Neural cell (in vitro differentiated cells): ENCODE data around the gene KCTD13. TPM values are rescaled to one million over a fixed set of nuclear protein-coding genes. Genes with fewer than 3 reads are reported as not detected.

ENCODE experiments used
- H2AFZ ChIP-seq: fragments of 200-600, 300-800 bp; sonication (generic), shearing (Covaris generic); 2 replicates; pipeline ENCODE4 v1.6.0; 2014; ENCODE audit warnings: low read depth, mild to moderate bottlenecking, antibody characterized with exemption, low read length, moderate library complexity
- H3F3A ChIP-seq: fragments of 200-600 bp; shearing (Covaris generic); 2 replicates; pipeline ENCODE4 v1.6.1; 2016; ENCODE audit warnings: mild to moderate bottlenecking, moderate library complexity, mixed read lengths, antibody characterized with exemption, low read length; ENCODE audit not compliant: insufficient read depth, poor library complexity, severe bottlenecking
- H3K27ac ChIP-seq: fragments of 200-600, 300-800 bp; sonication (generic), shearing (Covaris generic); 2 replicates; pipeline ENCODE4 v1.5.1; 2014; ENCODE audit warnings: mild to moderate bottlenecking, low read length, moderate library complexity
- H3K27me3 ChIP-seq: fragments of 300-800, 200-600 bp; sonication (generic), shearing (Covaris generic); 2 replicates; pipeline ENCODE4 v1.6.0; 2014; ENCODE audit warnings: mild to moderate bottlenecking, low read depth, low read length, moderate library complexity; ENCODE audit not compliant: insufficient read depth
- H3K36me3 ChIP-seq: fragments of 300-800, 200-600 bp; sonication (generic), shearing (Covaris generic); 2 replicates; pipeline ENCODE4 v1.5.1; 2014; ENCODE audit warnings: mild to moderate bottlenecking, antibody characterized with exemption, low read length, moderate library complexity; ENCODE audit not compliant: insufficient read depth
- H3K4me2 ChIP-seq: fragments of 300-800, 200-600 bp; sonication (generic), shearing (Covaris generic); 2 replicates; pipeline ENCODE4 v1.6.0; 2014; ENCODE audit warnings: mild to moderate bottlenecking, low read length
- H3K4me3 ChIP-seq: fragments of 300-800, 200-600 bp; sonication (generic), shearing (Covaris generic); 2 replicates; pipeline ENCODE4 v1.5.1; 2014; ENCODE audit warnings: mild to moderate bottlenecking, low read length, moderate library complexity
- H3K79me2 ChIP-seq: fragments of 200-600 bp; shearing (Covaris generic); replicated peaks from 2 replicates; pipeline ENCODE4 v1.6.0; 2014; ENCODE audit warnings: mild to moderate bottlenecking, low read length, moderate library complexity; ENCODE audit not compliant: insufficient read depth
- H3K9ac ChIP-seq: fragments of 300-800, 200-600 bp; sonication (generic), shearing (Covaris generic); 2 replicates; pipeline ENCODE4 v1.6.1; 2016; ENCODE audit warnings: mild to moderate bottlenecking, low read length, mixed read lengths
- H3K9me2 ChIP-seq: fragments of 200-600 bp; shearing (Covaris generic); 2 replicates; pipeline ENCODE4 v1.6.1; 2016; ENCODE audit warnings: mild to moderate bottlenecking, low read length, mixed read lengths; ENCODE audit not compliant: insufficient read depth
- H3K9me3 ChIP-seq: fragments of 200-600, 300-800 bp; sonication (generic), shearing (Covaris generic); 2 replicates; pipeline ENCODE4 v1.6.1; 2016; ENCODE audit warnings: mild to moderate bottlenecking, mixed run types, low read length, moderate library complexity, mixed read lengths
- H4K20me1 ChIP-seq: fragments of 200-600 bp; shearing (Covaris generic); 2 replicates; pipeline ENCODE4 v1.6.1; 2016; ENCODE audit warnings: mild to moderate bottlenecking, mixed run types; ENCODE audit not compliant: insufficient read depth
- EP300 ChIP-seq: fragments of 450-650 bp; conservative IDR thresholded peaks from 2 replicates; pipeline ENCODE4 v1.6.1; 2014; ENCODE audit warnings: antibody characterized with exemption, mild to moderate bottlenecking, moderate library complexity; ENCODE audit not compliant: poor library complexity, severe bottlenecking
- EZH2 ChIP-seq: fragments of 200-600, 300-800 bp; shearing (Covaris generic), sonication (generic); IDR thresholded peaks from 2 replicates; pipeline ENCODE4 v1.6.1; 2014; ENCODE audit warnings: antibody characterized with exemption, low read length, borderline replicate concordance, mild to moderate bottlenecking; ENCODE audit not compliant: insufficient read depth, poor library complexity, severe bottlenecking
- MXI1 ChIP-seq: fragments of 450-650 bp; conservative IDR thresholded peaks from 2 replicates; pipeline ENCODE4 v1.6.1; 2014; ENCODE audit warnings: antibody characterized with exemption, mild to moderate bottlenecking; ENCODE audit not compliant: poor library complexity, severe bottlenecking
- POLR2AphosphoS5 ChIP-seq: IDR thresholded peaks from 2 replicates; pipeline ENCODE4 v1.6.1; 2012
- RAD21 ChIP-seq: fragments of 450-650 bp; conservative IDR thresholded peaks from 2 replicates; pipeline ENCODE4 v1.6.1; 2014; ENCODE audit warnings: antibody characterized with exemption, mild to moderate bottlenecking, moderate library complexity
- SMC3 ChIP-seq: fragments of 450-650 bp; conservative IDR thresholded peaks from 2 replicates; pipeline ENCODE4 v1.6.1; 2014; ENCODE audit warnings: antibody characterized with exemption, mild to moderate bottlenecking, moderate library complexity; ENCODE audit not compliant: poor library complexity
- TAF1 ChIP-seq: IDR thresholded peaks from 2 replicates; pipeline ENCODE4 v1.6.1; 2012; ENCODE audit warnings: low read depth
- polyA plus RNA-seq: library from polyadenylated mRNA; depleted of rRNA; stranded (reverse); fragments of >200 nt; gene quantifications from 2 replicates; pipeline ENCODE4 v1.2.3, GENCODE V29; 2014
- TF ChIP-seq, protein P1 (sequence below): fragments of 450-650 bp; IDR thresholded peaks from 2 replicates; pipeline ENCODE4 v1.5.1; 2014; ENCODE audit warnings: antibody characterized with exemption, mild to moderate bottlenecking, moderate library complexity; ENCODE audit not compliant: poor library complexity, severe bottlenecking
- TF ChIP-seq, protein P2 (sequence below): IDR thresholded peaks from 2 replicates; pipeline ENCODE4 v1.6.1; 2012; ENCODE audit warnings: borderline replicate concordance

The KCTD13 gene
- polyA plus RNA-seq, 1 donor from 2014 or later: 55.0 TPM

DNA sequence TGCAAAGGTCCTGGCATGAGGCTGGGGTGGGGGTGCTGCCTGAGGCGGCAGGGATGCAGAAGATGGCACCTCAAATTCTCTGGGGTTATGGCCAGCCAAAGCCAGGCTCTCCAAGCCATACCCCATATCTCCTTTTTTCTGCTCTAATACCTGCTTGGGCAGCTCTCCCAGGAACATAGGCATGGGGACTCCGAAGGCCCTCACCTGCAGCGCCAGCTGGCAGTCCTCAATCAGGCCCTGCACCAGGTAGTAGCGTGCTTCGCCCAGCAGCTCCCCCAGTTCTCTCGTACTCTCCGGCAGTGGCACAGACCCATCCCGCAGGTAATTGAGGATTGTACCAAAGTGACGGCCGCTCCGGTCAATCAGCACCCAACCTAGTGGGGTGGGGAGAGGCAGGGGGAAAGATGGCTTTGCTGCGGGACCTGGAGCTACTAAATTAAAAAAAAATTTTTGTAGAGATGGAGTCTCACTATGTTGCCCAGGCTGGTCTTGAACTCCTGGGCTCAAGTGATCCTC lies 3.0 kb downstream of the KCTD13 start:
- no peak overlapping the region for H3K27ac ChIP-seq
- H3K4me3 ChIP-seq: no peak overlapping the region
- peaks cover 3% of the 10 kb centered on the region for H3F3A ChIP-seq
- no peak overlapping the region for H3K4me2 ChIP-seq
- no peaks in the 10 kb centered on the region for H3K9me3 ChIP-seq
- no peak overlapping the region for H2AFZ ChIP-seq
- no peaks in the 10 kb centered on the region for H3K9me2 ChIP-seq
- TF ChIP-seq, protein P1, sequence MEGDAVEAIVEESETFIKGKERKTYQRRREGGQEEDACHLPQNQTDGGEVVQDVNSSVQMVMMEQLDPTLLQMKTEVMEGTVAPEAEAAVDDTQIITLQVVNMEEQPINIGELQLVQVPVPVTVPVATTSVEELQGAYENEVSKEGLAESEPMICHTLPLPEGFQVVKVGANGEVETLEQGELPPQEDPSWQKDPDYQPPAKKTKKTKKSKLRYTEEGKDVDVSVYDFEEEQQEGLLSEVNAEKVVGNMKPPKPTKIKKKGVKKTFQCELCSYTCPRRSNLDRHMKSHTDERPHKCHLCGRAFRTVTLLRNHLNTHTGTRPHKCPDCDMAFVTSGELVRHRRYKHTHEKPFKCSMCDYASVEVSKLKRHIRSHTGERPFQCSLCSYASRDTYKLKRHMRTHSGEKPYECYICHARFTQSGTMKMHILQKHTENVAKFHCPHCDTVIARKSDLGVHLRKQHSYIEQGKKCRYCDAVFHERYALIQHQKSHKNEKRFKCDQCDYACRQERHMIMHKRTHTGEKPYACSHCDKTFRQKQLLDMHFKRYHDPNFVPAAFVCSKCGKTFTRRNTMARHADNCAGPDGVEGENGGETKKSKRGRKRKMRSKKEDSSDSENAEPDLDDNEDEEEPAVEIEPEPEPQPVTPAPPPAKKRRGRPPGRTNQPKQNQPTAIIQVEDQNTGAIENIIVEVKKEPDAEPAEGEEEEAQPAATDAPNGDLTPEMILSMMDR: no peak
- TF ChIP-seq MXI1: no peak
- no peak for TF ChIP-seq EP300
- no peak for TF ChIP-seq EZH2
- TF ChIP-seq POLR2AphosphoS5: no peak
- no peak for TF ChIP-seq RAD21
- no peak for TF ChIP-seq TAF1
- no peak for TF ChIP-seq SMC3
- TF ChIP-seq, protein P2, sequence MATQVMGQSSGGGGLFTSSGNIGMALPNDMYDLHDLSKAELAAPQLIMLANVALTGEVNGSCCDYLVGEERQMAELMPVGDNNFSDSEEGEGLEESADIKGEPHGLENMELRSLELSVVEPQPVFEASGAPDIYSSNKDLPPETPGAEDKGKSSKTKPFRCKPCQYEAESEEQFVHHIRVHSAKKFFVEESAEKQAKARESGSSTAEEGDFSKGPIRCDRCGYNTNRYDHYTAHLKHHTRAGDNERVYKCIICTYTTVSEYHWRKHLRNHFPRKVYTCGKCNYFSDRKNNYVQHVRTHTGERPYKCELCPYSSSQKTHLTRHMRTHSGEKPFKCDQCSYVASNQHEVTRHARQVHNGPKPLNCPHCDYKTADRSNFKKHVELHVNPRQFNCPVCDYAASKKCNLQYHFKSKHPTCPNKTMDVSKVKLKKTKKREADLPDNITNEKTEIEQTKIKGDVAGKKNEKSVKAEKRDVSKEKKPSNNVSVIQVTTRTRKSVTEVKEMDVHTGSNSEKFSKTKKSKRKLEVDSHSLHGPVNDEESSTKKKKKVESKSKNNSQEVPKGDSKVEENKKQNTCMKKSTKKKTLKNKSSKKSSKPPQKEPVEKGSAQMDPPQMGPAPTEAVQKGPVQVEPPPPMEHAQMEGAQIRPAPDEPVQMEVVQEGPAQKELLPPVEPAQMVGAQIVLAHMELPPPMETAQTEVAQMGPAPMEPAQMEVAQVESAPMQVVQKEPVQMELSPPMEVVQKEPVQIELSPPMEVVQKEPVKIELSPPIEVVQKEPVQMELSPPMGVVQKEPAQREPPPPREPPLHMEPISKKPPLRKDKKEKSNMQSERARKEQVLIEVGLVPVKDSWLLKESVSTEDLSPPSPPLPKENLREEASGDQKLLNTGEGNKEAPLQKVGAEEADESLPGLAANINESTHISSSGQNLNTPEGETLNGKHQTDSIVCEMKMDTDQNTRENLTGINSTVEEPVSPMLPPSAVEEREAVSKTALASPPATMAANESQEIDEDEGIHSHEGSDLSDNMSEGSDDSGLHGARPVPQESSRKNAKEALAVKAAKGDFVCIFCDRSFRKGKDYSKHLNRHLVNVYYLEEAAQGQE: no peak
- H3K36me3 ChIP-seq: no peaks in the 10 kb centered on the region
- H3K79me2 ChIP-seq: peaks cover 9% of the 10 kb centered on the region
- no peak overlapping the region for H3K9ac ChIP-seq
- H4K20me1 ChIP-seq: no peaks in the 10 kb centered on the region
- H3K27me3 ChIP-seq: no peaks in the 10 kb centered on the region

- peaks cover 9% of the 10 kb centered on the region for H3K79me2 ChIP-seq
- no peak overlapping the region for H3K27ac ChIP-seq
- peaks cover 3% of the 10 kb centered on the region for H3F3A ChIP-seq
- no peaks in the 10 kb centered on the region for H3K9me3 ChIP-seq
- H4K20me1 ChIP-seq: no peaks in the 10 kb centered on the region
- no peak overlapping the region for H3K9ac ChIP-seq
- H3K36me3 ChIP-seq: no peaks in the 10 kb centered on the region
- H3K4me2 ChIP-seq: no peak overlapping the region
- no peak overlapping the region for H3K4me3 ChIP-seq
- no peaks in the 10 kb centered on the region for H3K27me3 ChIP-seq
- no peaks in the 10 kb centered on the region for H3K9me2 ChIP-seq
- TF ChIP-seq, protein P2: no peak
- TF ChIP-seq MXI1 (no peak), TAF1 (no peak), RAD21 (no peak), POLR2AphosphoS5 (no peak), EP300 (no peak), EZH2 (no peak), SMC3 (no peak)
- TF ChIP-seq, protein P1: no peak
- H2AFZ ChIP-seq: no peak overlapping the region
These were observed 3.7 kb downstream of the KCTD13 start for GRCh38 chr16:29922326-29922725.
